HL-60/S4 treated with retinoic acid at 250 ng/mL for 4 days and 3 days (cell line): ENCODE measurements around the gene GLG1.
"Not testable (repeated sequence)": the region's sequence is repeated elsewhere in the genome, so short reads cannot be mapped to it uniquely, and the experiment has no call there.

Experiments
- in situ Hi-C: fragments of 300-500 bp; cut with MboI; formaldehyde crosslinking; loops from 2 replicates; pipeline ENCODE4 v1.7.0; 2022; ENCODE audit warnings: low sequenced_read_pairs

The GLG1 gene

GRCh38 chr16:74575807-74576643 lies 30.9 kb downstream of the GLG1 start:
- in situ Hi-C loops: no loop called here

GRCh38 chr16:74575175-74575806 lies 31.6 kb downstream of the GLG1 start:
- in situ Hi-C loops: no loop called here

GRCh38 chr16:74574146-74574545 lies 32.8 kb downstream of the GLG1 start:
- in situ Hi-C loops: no loop called here

DNA sequence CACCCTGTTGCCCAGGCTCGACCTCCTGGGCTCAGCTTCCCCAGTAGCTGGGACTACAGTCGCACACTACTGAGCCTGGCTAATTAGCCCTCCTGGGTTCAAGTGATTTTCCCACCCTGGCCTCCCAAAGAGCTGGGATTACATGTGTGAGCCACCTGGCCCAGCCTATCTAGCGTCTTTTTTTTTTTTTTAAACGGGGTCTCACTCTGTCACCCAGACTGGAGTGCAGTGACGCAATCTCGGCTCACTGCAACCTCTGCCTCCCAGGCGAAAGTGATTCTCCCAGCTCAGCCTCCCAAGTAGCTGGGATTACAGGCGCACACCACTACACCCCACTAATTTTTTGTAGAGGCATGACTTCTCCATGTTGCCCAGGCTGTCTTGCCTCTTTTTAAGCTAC lies 33.3 kb downstream of the GLG1 start:
- in situ Hi-C loops: no loop called here

DNA sequence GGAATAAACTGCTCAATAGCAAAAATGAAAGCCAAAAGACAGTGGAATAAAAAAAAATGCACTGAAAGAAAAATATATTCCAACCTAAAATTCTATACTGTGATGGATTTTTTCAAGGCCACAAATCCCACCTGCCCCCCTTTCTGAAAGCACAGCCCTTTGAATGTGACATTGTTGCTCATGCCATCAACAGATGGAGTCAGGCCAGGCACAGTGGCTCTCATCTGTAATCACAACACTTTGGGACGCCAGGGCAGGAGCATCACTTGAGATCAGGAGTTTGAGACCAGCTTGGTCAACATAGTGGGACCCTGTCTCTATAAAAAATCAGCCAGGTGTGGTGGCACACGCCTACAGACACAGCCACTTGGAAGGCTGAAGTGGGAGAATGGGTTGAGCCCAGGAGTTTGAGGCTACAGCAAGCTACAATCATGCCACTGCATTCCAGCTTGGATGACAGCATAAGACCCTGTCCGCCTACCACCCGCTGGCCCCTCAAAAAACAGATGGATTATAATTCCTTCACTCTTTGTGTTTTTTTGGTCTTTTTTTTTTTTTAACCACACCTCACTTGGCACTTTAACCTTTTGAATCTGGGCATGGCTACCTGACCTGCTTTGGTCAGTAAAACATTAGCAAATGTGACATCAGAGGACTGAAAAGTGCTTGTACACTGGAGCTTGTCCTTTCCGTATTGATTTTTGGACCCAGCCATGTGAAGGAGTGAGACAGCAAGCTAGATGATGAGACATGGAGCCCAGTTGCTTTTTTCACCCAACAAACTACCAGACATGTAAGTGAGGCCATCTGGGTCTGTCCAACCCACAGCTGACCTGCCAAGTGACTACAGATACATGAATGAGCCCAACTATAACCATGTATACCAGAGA lies 36.3 kb downstream of the GLG1 start:
- in situ Hi-C loops: no loop called here

GRCh38 chr16:74568961-74569631 lies 37.8 kb downstream of the GLG1 start:
- in situ Hi-C loops: no loop called here

DNA sequence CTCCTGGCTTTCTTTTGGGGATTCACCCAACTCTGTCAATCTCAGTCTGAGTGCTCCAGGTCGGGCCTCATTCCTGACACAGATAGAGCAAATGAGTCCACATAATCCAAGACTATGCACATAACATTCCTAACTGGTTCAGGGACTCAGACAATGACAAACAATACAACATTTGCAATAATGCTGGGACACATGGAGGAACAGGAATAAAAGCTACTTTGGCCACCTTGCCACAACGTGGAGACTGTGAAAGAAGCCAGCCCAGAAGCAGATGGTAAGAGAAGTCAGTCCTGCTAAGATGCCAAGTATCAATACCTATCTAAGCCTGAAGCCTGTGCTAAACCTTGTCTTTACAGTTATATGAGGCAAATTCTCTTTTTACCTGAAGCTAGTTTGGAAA lies 39.0 kb downstream of the GLG1 start:
- in situ Hi-C loops: no loop called here

DNA sequence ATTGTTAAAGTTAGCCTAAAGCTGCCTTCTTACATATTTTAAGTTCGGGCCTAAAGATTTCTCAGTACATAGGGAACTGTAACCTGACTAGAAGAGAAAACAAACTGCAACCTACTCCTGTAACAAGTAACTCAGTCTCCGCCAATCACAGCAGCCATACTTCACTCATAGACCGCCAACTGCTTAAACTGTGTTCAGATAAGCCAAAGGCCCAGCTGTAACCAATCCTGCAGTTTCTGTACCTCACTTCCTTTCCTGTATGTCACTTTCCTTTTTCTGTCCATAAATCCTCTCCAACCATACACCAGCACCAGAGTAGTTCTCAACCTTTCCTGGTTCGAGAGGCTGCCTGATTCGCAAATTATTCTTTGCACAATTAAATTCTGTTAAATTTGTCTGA lies 41.5 kb downstream of the GLG1 start:
- in situ Hi-C loops: no loop called here

GRCh38 chr16:74564451-74564984 lies 42.4 kb downstream of the GLG1 start:
- in situ Hi-C loops: no loop called here

DNA sequence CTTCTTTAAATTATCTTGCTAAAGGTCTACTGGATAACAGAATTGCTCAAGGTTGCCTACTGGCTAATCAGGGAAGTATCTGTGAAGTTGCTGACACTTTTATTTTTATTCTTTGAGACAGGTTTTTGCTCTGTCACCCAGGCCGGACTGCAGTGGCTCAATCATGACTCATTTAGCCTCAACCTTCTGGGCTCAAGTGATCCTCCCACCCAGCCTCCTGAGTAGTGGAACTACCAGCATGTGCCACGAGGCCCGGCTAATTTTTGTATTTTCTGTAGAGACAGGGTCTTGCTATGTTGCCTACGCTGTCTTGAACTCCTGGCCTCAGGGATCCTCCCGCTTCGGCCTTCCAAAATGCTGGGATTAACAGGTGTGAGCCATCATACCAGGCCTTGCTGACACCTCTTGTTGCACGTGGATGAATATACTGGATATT lies 43.1 kb downstream of the GLG1 start:
- in situ Hi-C loops: no loop called here

DNA sequence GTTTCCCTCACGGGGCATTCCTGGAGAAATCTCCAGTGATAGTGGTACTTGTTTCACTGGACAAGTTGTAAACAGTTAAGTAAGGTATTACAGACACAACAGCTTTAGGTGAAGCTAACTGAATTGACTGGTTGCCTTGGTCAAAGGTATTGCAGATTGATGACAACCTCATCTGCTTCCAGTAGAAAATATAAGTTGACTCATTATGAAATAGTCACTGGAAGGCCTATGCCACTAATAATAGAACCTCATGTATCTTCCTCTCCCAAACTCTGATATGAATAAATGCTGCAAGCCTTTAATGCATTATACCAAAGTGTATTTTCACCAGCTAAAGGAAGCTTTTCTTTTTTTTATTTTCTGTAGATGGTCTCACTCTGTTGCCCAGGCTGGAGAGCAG lies 44.8 kb downstream of the GLG1 start:
- in situ Hi-C loops: no loop called here

- in situ Hi-C loops: no loop called here
Measured at GRCh38 chr16:74561626-74562025, 45.3 kb downstream of the GLG1 start.

DNA sequence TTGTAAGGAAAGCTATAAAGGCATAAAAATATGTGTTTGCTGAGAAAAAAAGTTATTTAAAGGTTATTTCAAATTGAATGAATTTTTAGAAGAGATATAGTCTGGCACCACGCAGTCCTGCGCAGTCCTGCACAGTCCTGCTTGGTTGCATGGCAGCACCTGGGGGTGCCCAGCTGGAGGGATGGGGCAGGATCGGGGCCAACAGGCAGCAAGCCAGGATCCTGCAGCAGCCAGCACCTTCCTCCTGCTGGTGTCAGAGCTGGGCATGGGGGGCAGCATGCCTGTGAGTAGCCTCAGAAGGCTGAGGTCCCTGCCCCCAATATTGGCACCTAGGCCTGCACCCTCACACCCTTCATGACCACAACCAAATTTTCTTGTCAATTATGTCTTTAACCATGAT lies 46.0 kb downstream of the GLG1 start:
- in situ Hi-C loops: no loop called here

- in situ Hi-C loops: no loop called here
Measured at GRCh38 chr16:74558873-74559272, 48.0 kb downstream of the GLG1 start.

GRCh38 chr16:74557275-74557674 lies 49.6 kb downstream of the GLG1 start:
- in situ Hi-C loops: no loop called here

GRCh38 chr16:74556375-74556922 lies 50.5 kb downstream of the GLG1 start:
- in situ Hi-C loops: no loop called here

DNA sequence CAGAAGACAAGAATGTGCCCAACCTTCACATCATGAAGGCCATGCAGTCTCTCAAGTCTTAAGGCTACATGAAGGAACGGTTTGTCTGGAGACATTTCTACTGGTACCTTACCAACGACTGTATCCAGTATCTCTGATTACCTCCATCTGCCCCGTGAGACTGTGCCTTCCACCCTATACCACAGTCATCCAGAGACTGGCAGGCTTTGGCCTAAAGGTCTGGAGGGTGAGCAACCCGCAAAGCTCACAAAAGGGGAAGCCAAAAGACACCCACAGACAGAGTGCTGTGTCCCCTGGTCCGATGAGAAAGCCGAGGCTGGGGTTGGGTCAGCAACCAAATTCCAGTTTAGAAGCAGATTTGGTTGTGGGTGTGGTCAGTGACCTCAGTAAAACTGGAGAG lies 54.6 kb downstream of the GLG1 start:
- in situ Hi-C loops: not testable (repeated sequence)

DNA sequence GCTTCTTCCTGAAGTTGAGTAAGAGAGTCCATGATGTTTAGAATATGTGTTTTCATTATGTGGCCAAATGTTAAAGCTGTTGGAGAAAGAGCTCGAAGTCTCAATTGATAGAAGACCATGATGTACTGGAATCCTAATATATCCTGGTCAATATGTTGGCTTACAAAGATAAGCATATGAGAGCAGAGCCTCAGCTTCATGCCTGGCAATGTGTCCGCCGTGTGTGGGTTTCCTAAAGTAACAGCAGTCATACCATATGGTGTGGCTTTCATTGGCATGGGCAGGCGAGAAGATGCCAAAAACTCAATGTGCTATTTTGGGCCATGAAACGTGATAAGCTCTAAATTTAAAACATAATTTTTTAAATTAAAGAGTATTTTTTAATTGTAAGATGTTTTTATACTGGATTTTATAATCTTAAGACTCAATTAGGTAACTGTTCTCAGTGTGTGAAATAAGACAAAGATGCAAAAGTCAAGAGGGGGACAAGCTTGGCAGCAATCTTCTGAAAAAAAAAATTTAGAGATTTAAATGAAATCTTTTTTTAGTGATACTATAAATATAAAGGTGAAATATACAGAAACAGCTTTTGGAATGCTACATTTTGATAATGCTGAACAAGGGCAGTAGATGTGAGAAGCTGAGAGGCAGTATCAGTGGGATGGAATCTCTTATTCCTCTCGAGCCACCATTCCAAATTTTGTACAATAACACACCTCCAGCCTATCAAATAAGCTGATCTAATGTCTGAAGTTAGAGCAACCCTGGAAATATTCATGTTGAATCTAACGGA lies 56.5 kb downstream of the GLG1 start:
- in situ Hi-C loops: not testable (repeated sequence)

GRCh38 chr16:74546112-74546511 lies 60.8 kb downstream of the GLG1 start:
- in situ Hi-C loops: not testable (repeated sequence)
